Epithelial cell of esophagus (primary cell): ENCODE measurements around the gene ST6GALNAC2.

ENCODE experiments used
- DNase-seq: peaks from one replicate; pipeline ENCODE4 v3.0.0; 2010; ENCODE audit warnings: low read depth
- H3K4me3 ChIP-seq: 2 replicates; pipeline ENCODE4 v1.5.1; 2011; ENCODE audit warnings: mild to moderate bottlenecking, low read length, control low read depth
- CTCF ChIP-seq: IDR thresholded peaks from 2 replicates; pipeline ENCODE4 v1.5.1; 2011; ENCODE audit warnings: low read depth, mild to moderate bottlenecking, low read length, control low read depth, inconsistent platforms; ENCODE audit not compliant: insufficient read depth; ENCODE audit errors: missing control alignments

Gene ST6GALNAC2

GRCh38 chr17:76598004-76598439, 12.4 kb upstream of the ST6GALNAC2 start:
- no peak for TF ChIP-seq CTCF
- no peak for DNase-seq
- H3K4me3 ChIP-seq: no peak overlapping the region

GRCh38 chr17:76597156-76598003, 11.7 kb upstream of the ST6GALNAC2 start:
- DNase-seq: peak; percentile 99
- no peak overlapping the region for H3K4me3 ChIP-seq
- TF ChIP-seq CTCF: no peak

- no peak for DNase-seq
- no peak for TF ChIP-seq CTCF
- H3K4me3 ChIP-seq: no peak overlapping the region
These were observed 9.0 kb upstream of the ST6GALNAC2 start for GRCh38 chr17:76594690-76595089.

- no peak for TF ChIP-seq CTCF
- DNase-seq: peak; percentile 35
- no peak overlapping the region for H3K4me3 ChIP-seq
These were observed 8.3 kb upstream of the ST6GALNAC2 start for GRCh38 chr17:76593959-76594358.

DNA sequence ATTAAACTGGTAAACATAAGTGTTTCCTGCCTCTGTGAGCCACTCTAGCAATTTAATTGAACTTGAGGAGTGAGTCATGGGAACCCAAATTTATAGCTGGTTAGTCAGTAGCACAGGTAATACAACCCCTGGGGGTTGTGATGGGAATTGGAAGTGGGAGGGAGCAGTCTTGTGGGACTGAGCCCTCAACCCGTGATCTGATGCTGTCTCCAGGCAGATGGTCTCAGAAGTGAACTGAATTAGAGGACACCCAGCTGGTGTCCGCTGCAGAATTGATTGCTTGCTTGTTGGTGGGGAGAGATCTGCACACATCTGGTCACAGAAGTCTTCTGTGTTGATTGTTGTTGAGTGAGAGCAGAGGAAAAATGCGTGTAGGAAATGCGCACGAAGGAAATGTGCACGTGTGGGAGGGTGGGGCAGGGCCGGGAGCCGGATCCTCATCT, 7.7 kb upstream of the ST6GALNAC2 start:
- peak; percentile 97 for DNase-seq
- no peak overlapping the region for H3K4me3 ChIP-seq
- TF ChIP-seq CTCF: peak; percentile 45

DNA sequence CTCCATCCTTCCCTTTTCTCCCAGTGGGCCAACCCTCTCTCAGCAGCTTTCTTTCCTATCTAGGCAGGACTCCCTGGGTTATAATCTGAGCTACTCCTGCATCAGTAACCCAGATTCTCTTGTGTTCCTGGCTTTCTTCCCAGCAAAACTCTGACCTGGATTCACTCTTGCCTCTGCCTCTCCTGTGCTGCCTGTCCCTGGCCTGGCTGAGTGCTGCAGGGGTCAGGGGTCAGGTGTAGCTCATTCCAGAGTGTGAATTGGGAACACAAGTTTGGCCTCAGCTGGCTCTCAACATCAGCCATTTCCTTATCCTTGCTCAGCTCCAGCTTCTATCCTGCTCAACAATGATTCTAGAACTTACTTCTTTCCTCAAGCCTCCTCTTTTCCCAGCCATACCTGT, 2.5 kb upstream of the ST6GALNAC2 start:
- H3K4me3 ChIP-seq: no peak overlapping the region
- no peak for DNase-seq
- no peak for TF ChIP-seq CTCF
